Ishikawa (cell line): ENCODE measurements around the gene RAPGEF2.

Experiments used
- CEBPB ChIP-seq: IDR thresholded peaks from 2 replicates; pipeline ENCODE4 v1.6.1; 2012
- CREB1 ChIP-seq: IDR thresholded peaks from 2 replicates; pipeline ENCODE4 v1.6.1; 2012; ENCODE audit warnings: low read depth
- EGR1 ChIP-seq: IDR thresholded peaks from 2 replicates; pipeline ENCODE4 v1.6.1; 2012
- EP300 ChIP-seq: IDR thresholded peaks from 2 replicates; pipeline ENCODE4 v1.6.1; 2012; ENCODE audit warnings: borderline replicate concordance
- MAX ChIP-seq: IDR thresholded peaks from 2 replicates; pipeline ENCODE4 v1.6.1; 2012
- RAD21 ChIP-seq: IDR thresholded peaks from 2 replicates; pipeline ENCODE4 v1.6.1; 2012; ENCODE audit warnings: low read depth
- TAF1 ChIP-seq: IDR thresholded peaks from 2 replicates; pipeline ENCODE4 v1.6.1; 2012; ENCODE audit warnings: low read depth, mild to moderate bottlenecking
- USF1 ChIP-seq: IDR thresholded peaks from 2 replicates; pipeline ENCODE4 v1.6.1; 2012
- YY1 ChIP-seq: IDR thresholded peaks from 2 replicates; pipeline ENCODE4 v1.6.1; 2012; ENCODE audit warnings: low read depth

DNA sequence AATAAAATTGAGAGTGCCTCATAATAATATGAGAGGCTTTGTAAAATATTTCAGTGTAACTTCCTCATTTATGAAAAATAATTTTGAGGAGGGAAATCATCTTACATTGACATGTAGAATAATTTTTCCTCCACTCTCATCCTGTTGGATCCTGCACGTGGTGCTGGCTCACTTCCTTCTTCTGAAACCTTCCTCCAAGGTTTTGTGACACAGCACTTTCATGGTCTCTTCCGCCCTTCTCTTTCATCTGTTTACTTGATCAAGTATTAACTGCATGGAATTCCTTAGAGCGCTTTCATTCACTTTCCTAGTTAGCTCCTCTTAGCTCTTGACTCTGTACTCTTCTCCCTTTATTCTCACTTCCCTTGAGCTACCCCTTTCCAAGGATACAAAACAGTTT is 246.5 kb downstream of the RAPGEF2 start:
- TF ChIP-seq CREB1 (no peak), MAX (no peak), RAD21 (no peak), EGR1 (no peak), USF1 (no peak), YY1 (no peak), TAF1 (no peak), EP300 (no peak), CEBPB (no peak)
